BLaER1 treated with 17β-estradiol and CSF1 and Interleukin-3, amounts not matched to agents 10 nM and 100 nM (cell line): ENCODE data around the gene MRGPRX3.
"Not testable (repeated sequence)": the region's sequence is repeated elsewhere in the genome, so short reads cannot be mapped to it uniquely, and the experiment has no call there.

Experiments
- H3K27ac ChIP-seq, 11 experiments: shearing (Covaris generic); formaldehyde crosslinking; 2 replicates each; pipeline ENCODE4 v1.8.1; 2022
- H3K27me3 ChIP-seq, 11 experiments: shearing (Covaris generic); formaldehyde crosslinking; 2 replicates each; pipeline ENCODE4 v1.8.1; 2022
- H3K36me3 ChIP-seq, 11 experiments: shearing (Covaris generic); formaldehyde crosslinking; 2 replicates each; pipeline ENCODE4 v1.8.1; 2022
- H3K4me1 ChIP-seq, 10 experiments: shearing (Covaris generic); formaldehyde crosslinking; 2 replicates each; pipeline ENCODE4 v1.8.1; 2022
- H3K4me2 ChIP-seq, 11 experiments: shearing (Covaris generic); formaldehyde crosslinking; 2 replicates each; pipeline ENCODE4 v1.8.1; 2022
- H3K4me3 ChIP-seq, 10 experiments: shearing (Covaris generic); formaldehyde crosslinking; 2 replicates each; pipeline ENCODE4 v1.8.1; 2022
- H3K9ac ChIP-seq, 11 experiments: shearing (Covaris generic); formaldehyde crosslinking; 2 replicates each; pipeline ENCODE4 v1.8.1; 2022
- H3K9me3 ChIP-seq, 11 experiments: shearing (Covaris generic); formaldehyde crosslinking; replicated peaks in 1 of 11; 2 replicates each; pipeline ENCODE4 v1.8.1; 2022
- H4K20me1 ChIP-seq, 11 experiments: shearing (Covaris generic); formaldehyde crosslinking; 2 replicates each; pipeline ENCODE4 v1.8.1; 2022
- Cebpa-rat ChIP-seq, 11 experiments: shearing (Covaris generic); IDR thresholded peaks; 2 replicates each; pipeline ENCODE4 v1.8.1; 2022

MRGPRX3 gene

DNA sequence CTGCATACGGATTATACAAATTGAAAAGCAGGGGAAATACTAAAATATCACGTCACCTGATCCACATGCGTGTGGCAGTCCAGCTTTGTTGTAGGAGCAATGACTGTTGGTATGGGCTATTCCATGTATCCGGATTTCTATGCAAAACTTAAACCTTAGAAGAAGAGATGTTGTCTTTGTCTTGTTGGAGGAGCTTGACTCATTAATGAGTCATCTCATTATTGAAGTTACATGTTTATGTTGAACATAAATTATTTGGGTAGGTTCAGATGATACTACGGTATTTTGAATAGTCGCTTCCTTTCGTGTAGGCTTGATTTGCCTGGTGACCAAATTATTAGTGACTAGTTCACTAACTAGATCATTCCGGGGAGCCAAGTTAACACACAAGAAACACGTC, 25.7 kb upstream of the MRGPRX3 start:
- Histone ChIP-seq H3K27ac (no peak overlapping the region), H3K36me3 (peaks cover 20 to 30% (median 23%) of the 10 kb centered on the region in 11 experiments), H3K4me2 (peak overlapping the region in 3 of 11 experiments; percentile 50 to 89 (median 57); a peak in 4 of 22 replicates), H3K4me1 (peaks cover 12 to 21% (median 16%) of the 10 kb centered on the region in 10 experiments), H3K4me3 (no peak overlapping the region), H4K20me1 (peaks cover 0 to 19% (median 0%) of the 10 kb centered on the region in 11 experiments; a peak in 2 of 22 replicates), H3K9ac (no peak overlapping the region), H3K9me3 (peaks cover 0 to 4% (median 0%) of the 10 kb centered on the region in 11 experiments; a peak in 5 of 22 replicates), H3K27me3 (no peaks in the 10 kb centered on the region)
- TF ChIP-seq Cebpa-rat (IDR thresholded peaks at IDR 0.05) = no peak

DNA sequence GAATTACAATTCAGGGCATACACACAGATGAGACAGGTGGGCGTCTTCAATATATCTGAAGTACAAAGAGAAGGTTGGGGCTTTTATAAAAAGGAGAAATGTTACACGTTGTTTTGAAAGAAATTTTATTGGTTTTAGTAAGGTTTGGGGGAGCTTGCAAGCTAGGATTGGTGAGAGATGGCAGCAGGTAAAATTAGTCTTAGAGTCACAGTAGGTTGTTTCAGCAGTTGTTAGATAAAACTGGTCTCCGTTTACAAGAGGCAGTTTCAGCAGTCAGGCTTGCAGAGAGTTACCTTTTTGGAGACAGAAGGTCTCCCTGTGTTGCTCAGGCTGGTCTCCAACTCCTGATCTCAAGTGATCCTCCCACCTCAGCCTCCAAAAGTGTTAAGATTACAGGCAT, 24.1 kb upstream of the MRGPRX3 start:
- Histone ChIP-seq H3K4me1 (peaks cover 12 to 21% (median 15%) of the 10 kb centered on the region in 10 experiments), H3K27me3 (no peaks in the 10 kb centered on the region), H3K27ac (no peak overlapping the region), H3K9me3 (no peaks in the 10 kb centered on the region), H3K36me3 (peaks cover 4 to 14% (median 7%) of the 10 kb centered on the region in 11 experiments; a peak in 21 of 22 replicates), H3K9ac (no peak overlapping the region), H3K4me3 (no peak overlapping the region), H4K20me1 (peaks cover 0 to 18% (median 0%) of the 10 kb centered on the region in 11 experiments; a peak in 2 of 22 replicates), H3K4me2 (no peak overlapping the region)
- TF ChIP-seq Cebpa-rat (IDR thresholded peaks at IDR 0.05) = no peak

DNA sequence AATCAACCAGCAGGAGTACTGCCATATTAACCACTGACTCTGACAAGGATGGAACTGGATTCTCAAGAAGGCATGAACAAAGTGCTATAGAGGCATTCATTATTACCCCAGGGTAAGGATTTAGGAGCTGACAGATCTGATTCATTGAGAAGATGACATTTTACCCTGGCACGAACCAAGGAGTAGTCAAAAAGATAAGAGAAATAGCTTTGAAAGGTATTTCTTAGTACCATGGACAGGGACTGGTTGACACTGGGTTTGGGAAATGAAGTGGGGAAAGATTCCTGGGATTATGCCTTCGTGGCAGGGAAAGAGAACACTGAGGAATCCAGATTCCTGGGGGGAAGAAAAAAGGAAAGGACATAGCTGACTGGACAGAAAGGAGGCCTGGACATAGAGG, 21.4 kb upstream of the MRGPRX3 start:
- Histone ChIP-seq H3K4me2 (no peak overlapping the region), H3K9ac (no peak overlapping the region), H3K9me3 (no peaks in the 10 kb centered on the region), H3K4me3 (no peak overlapping the region), H3K36me3 (no peaks in the 10 kb centered on the region), H4K20me1 (no peaks in the 10 kb centered on the region), H3K4me1 (peaks cover 0 to 7% (median 0%) of the 10 kb centered on the region in 10 experiments; a peak in 3 of 20 replicates), H3K27ac (no peak overlapping the region), H3K27me3 (no peaks in the 10 kb centered on the region)
- no peak for TF ChIP-seq Cebpa-rat (IDR thresholded peaks at IDR 0.05)

DNA sequence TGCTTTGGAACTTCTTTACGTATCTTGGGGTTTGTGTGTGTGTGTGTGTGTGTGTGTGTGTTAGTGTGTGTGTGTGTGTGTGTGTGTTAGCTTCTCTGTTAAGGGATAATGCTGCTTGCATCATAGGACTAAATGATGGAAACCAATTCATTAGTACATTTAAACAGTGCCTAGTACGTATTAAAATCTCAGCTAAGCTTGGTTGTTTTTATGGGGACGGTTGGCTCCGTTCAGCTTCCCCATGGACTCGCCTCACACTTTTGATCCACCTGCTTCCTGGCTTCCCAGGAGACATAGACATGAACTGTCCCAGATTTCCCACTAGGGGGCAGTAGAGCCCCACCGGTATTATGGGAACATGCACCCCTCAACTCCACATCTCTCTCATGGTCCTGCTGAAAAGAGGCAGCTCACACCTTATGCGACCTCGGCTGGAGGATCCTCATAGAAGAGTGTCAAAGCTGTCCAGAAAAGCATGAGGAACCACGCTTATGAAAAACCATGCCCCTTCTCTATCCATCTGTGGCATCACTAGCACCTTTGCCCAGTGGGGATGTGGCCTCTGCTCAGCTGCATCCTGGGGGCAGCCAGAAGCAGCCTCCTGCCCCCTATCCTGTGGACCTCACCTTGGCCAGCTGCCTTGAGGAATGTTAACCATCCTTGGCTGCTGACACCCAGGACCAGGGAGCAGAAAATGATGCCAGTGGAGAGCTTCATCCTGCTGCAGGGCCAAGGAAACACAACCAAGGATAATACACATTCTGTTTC, 16.8 kb upstream of the MRGPRX3 start:
- no peak overlapping the region for H3K4me2 ChIP-seq
- no peak for TF ChIP-seq Cebpa-rat (IDR thresholded peaks at IDR 0.05)
- H4K20me1 ChIP-seq = no peaks in the 10 kb centered on the region
- no peak overlapping the region for H3K9ac ChIP-seq
- H3K4me1 ChIP-seq = no peaks in the 10 kb centered on the region
- H3K9me3 ChIP-seq = no peaks in the 10 kb centered on the region; a peak in 1 of 22 replicates
- H3K36me3 ChIP-seq = no peaks in the 10 kb centered on the region
- H3K27ac ChIP-seq = no peak overlapping the region
- no peaks in the 10 kb centered on the region for H3K27me3 ChIP-seq
- no peak overlapping the region for H3K4me3 ChIP-seq

DNA sequence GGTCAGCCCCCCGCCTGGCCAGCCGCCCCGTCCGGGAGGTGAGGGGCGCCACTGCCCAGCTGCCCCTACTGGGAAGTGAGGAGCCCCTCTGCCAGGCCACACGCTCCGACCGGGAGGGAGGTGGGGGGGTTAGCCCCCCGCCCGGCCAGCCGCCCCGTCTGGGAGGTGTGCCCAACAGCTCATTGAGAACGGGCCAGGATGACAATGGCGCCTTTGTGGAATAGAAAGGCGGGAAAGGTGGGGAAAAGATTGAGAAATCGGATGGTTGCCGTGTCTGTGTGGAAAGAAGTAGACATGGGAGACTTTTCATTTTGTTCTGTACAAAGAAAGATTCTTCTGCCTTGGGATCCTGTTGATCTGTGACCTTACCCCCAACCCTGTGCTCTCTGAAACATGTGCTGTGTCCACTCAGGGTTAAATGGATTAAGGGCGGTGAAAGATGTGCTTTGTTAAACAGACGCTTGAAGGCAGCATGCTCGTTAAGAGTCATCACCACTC, 11.0 kb upstream of the MRGPRX3 start:
- not testable (repeated sequence) for H3K27me3 ChIP-seq, H3K4me2 ChIP-seq, H3K9ac ChIP-seq, H3K4me3 ChIP-seq, H3K36me3 ChIP-seq, H4K20me1 ChIP-seq, H3K27ac ChIP-seq, H3K4me1 ChIP-seq
- peaks cover 0 to 11% (median 0%) of the 10 kb centered on the region in 11 experiments; a peak in 4 of 22 replicates for H3K9me3 ChIP-seq

DNA sequence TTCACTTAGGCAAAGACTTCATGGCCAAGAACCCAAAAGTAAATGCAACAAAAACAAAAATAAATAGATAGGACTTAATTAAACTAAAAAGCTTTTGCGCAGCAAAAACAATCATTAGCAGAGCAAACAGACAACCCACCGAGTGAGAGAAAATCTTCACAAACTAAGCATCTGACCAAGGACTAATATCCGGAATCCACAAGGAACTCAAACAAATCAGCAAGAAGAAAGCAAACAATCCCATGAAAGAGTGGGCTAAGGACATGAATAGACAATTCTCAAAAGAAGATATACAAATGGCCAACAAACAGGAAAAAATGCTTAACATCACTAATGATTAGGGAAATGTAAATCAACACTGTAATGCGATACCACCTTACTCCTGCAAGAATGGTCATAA, 1.3 kb upstream of the MRGPRX3 start:
- not testable (repeated sequence) for H4K20me1 ChIP-seq, H3K4me1 ChIP-seq, H3K4me2 ChIP-seq, H3K27ac ChIP-seq, H3K36me3 ChIP-seq, H3K9ac ChIP-seq, H3K27me3 ChIP-seq, H3K4me3 ChIP-seq
- peaks cover 7 to 14% (median 8%) of the 10 kb centered on the region in 11 experiments; a peak in 17 of 22 replicates for H3K9me3 ChIP-seq

DNA sequence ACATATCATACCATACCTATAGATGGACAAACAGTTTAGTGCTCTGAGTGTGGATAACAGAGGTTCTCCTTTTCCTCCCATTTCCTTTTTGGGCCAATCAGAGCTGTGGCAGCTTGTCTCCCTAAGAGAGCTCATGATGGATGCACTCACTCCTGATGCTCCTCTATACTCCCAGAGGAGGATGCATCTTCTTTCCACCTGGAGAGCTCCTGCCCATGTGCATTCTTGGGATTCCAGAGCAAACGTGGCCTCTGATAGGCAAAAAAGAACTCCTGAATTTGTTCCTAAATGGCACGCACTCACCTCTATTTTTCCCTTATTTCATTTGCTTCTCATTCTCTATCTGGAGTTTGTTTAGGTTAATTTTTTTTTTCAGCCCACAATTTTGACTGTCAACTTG, 2.9 kb downstream of the MRGPRX3 start:
- H3K4me1 ChIP-seq = no peaks in the 10 kb centered on the region
- H3K36me3 ChIP-seq = no peaks in the 10 kb centered on the region
- no peak for TF ChIP-seq Cebpa-rat (IDR thresholded peaks at IDR 0.05)
- H3K4me2 ChIP-seq = no peak overlapping the region
- H4K20me1 ChIP-seq = no peaks in the 10 kb centered on the region
- no peak overlapping the region for H3K27ac ChIP-seq
- no peak overlapping the region for H3K4me3 ChIP-seq
- no peaks in the 10 kb centered on the region for H3K27me3 ChIP-seq
- H3K9me3 ChIP-seq = peaks cover 0 to 9% (median 4%) of the 10 kb centered on the region in 11 experiments; a peak in 4 of 22 replicates
- H3K9ac ChIP-seq = no peak overlapping the region

DNA sequence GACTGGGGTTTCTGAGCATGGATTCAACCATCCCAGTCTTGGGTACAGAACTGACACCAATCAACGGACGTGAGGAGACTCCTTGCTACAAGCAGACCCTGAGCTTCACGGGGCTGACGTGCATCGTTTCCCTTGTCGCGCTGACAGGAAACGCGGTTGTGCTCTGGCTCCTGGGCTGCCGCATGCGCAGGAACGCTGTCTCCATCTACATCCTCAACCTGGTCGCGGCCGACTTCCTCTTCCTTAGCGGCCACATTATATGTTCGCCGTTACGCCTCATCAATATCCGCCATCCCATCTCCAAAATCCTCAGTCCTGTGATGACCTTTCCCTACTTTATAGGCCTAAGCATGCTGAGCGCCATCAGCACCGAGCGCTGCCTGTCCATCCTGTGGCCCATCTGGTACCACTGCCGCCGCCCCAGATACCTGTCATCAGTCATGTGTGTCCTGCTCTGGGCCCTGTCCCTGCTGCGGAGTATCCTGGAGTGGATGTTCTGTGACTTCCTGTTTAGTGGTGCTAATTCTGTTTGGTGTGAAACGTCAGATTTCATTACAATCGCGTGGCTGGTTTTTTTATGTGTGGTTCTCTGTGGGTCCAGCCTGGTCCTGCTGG, 4.9 kb downstream of the MRGPRX3 start:
- Histone ChIP-seq H3K9ac (no peak overlapping the region), H3K9me3 (peaks cover 0 to 9% (median 0%) of the 10 kb centered on the region in 11 experiments; a peak in 4 of 22 replicates), H3K27me3 (no peaks in the 10 kb centered on the region), H4K20me1 (no peaks in the 10 kb centered on the region), H3K27ac (no peak overlapping the region), H3K4me2 (no peak overlapping the region), H3K36me3 (no peaks in the 10 kb centered on the region), H3K4me3 (no peak overlapping the region), H3K4me1 (no peaks in the 10 kb centered on the region)
- no peak for TF ChIP-seq Cebpa-rat (IDR thresholded peaks at IDR 0.05)

DNA sequence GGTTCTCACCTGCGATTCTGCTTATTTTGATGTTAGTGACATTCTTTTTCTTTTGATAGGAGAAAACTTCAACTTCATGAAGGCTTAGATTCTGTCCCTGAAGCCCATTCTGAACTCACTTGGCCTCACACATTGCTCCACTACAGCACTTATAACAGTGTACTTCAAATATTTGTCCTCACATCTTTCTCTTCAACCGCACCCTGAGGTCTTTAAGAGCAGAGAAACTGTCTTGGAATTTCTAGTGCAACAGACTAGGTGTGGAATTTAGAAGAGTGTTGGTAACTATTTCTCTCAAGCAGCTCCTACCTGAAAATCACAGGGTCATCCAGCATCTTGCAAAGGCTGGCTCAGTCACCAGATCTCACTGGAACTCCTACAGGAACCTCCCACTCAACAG, 7.8 kb downstream of the MRGPRX3 start:
- Histone ChIP-seq H3K9ac (no peak overlapping the region), H3K4me1 (no peaks in the 10 kb centered on the region), H3K27ac (no peak overlapping the region), H3K4me3 (no peak overlapping the region), H4K20me1 (no peaks in the 10 kb centered on the region), H3K4me2 (no peak overlapping the region), H3K9me3 (peaks cover 0 to 9% (median 0%) of the 10 kb centered on the region in 11 experiments; a peak in 4 of 22 replicates), H3K27me3 (no peaks in the 10 kb centered on the region), H3K36me3 (no peaks in the 10 kb centered on the region)
- no peak for TF ChIP-seq Cebpa-rat (IDR thresholded peaks at IDR 0.05)
